ENCODE data around the gene ZBTB32. TPM values are rescaled to one million over a fixed set of nuclear protein-coding genes. Genes with fewer than 3 reads are reported as not detected.

The ZBTB32 gene
- total and polyA plus RNA-seq, 2 experiments from 2014 or later, result 0.65 TPM; not detected in 1

DNA sequence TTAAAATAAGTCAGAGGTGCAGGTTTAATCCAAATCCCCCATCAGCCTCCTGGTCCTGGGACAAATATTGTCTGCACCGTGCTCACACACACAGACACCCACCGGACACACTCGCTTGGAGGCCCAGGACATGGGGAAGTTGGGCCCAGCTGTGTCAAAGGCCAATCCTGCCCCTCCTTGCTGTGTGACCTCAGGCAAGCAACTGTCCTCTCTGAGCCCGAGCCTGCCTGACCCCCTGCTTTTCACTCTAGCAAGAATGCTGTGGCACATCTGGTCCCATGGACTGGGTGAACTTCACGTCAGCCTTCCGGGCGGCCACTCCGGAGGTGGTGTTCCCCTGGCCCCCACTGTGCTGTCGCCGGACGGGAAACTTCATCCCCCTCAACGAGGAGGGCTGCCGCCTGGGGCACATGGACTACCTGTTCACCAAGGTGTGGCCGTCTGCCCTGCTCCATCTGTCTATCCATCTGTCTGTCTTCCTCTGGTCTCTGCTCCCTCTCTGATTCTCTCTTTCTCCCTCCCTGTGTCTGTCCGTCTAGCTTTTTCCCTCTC, 28.7 kb upstream of the ZBTB32 start:
- TF ChIP-seq CREB1 (CRISPR knock-in tag; IDR thresholded peaks at IDR 0.05; ENCODE audit: low read depth), result no peak
- TF ChIP-seq ETS1 (IDR thresholded peaks at IDR 0.05), result no peak
- no peak for TF ChIP-seq EZH2 (IDR thresholded peaks at IDR 0.05; ENCODE audit: low read depth, unreplicated experiment)
- TF ChIP-seq ZNF462 (CRISPR knock-in tag; IDR thresholded peaks at IDR 0.05), result no peak
- no peak for TF ChIP-seq STAT1 (IDR thresholded peaks at IDR 0.05; ENCODE audit: unreplicated experiment)
- no peak for TF ChIP-seq NANOG (IDR thresholded peaks at IDR 0.05; ENCODE audit: borderline replicate concordance)
- no peak for TF ChIP-seq ZNF331 (CRISPR knock-in tag; IDR thresholded peaks at IDR 0.05; ENCODE audit: low read depth)
- no peak for TF ChIP-seq REST (IDR thresholded peaks at IDR 0.05; ENCODE audit: unreplicated experiment)
- TF ChIP-seq ZNF114 (CRISPR knock-in tag; IDR thresholded peaks at IDR 0.05), result no peak
- no peak for TF ChIP-seq CTCF (conservative IDR thresholded peaks at IDR 0.05; ENCODE audit: low read depth in 2 of 2)
- no peak for TF ChIP-seq JUNB (IDR thresholded peaks at IDR 0.05; ENCODE audit: unreplicated experiment)
- TF ChIP-seq POLR2AphosphoS5 (IDR thresholded peaks at IDR 0.05; ENCODE audit: low read depth), result no peak
- TF ChIP-seq EZH2phosphoT487 (IDR thresholded peaks at IDR 0.05; ENCODE audit: unreplicated experiment), result no peak
- no peak for ATAC-seq
- Histone ChIP-seq H3K4me1 (ENCODE audit: insufficient read depth) (no peaks in the 10 kb centered on the region; the same call in 1 of the 2 replicates), H2AFZ (no peak overlapping the region), H3K27me3 (ENCODE audit: insufficient read depth) (no peaks in the 10 kb centered on the region), H3K9me2 (ENCODE audit: insufficient read depth) (no peaks in the 10 kb centered on the region), H3F3A (replicated peaks; ENCODE audit: low read depth) (0 out of 2 replicates have a peak, but pooled peaks cover 3% of the 10 kb centered on the region), H3K27ac (ENCODE audit: low read depth) (no peak overlapping the region), H3K4me2 (no peak overlapping the region), H3K36me3 (ENCODE audit: insufficient read depth) (no peaks in the 10 kb centered on the region), H3K4me3 (no peak overlapping the region), H3K79me2 (replicated peaks; ENCODE audit: insufficient read depth) (no peaks in the 10 kb centered on the region), H4K20me1 (replicated peaks; ENCODE audit: insufficient read depth) (no peaks in the 10 kb centered on the region)
- Mint-ChIP-seq H3K27ac (no peak overlapping the region), H3K9me3 (no peaks in the 10 kb centered on the region; the same call in 2 of the 3 replicates), H3K27me3 (ENCODE audit: insufficient read depth, low read depth, poor library complexity) (peaks cover 14% of the 10 kb centered on the region), H3K4me1 (peaks cover 3% of the 10 kb centered on the region; the same call in 1 of the 3 replicates), H3K36me3 (ENCODE audit: low read depth) (no peaks in the 10 kb centered on the region; the same call in 2 of the 3 replicates), H3K4me3 (no peak overlapping the region)
- DNase-seq (ENCODE audit: low spot score), result no peak
